ENCODE measurements around the gene EMD. TPM values are rescaled to one million over a fixed set of nuclear protein-coding genes. Genes with fewer than 3 reads are reported as not detected.

EMD gene
- polyA plus RNA-seq, 1 donor (not counting 4 experiments of a cell fraction or from before 2014, with no cell fraction given) = 36.9 TPM

DNA sequence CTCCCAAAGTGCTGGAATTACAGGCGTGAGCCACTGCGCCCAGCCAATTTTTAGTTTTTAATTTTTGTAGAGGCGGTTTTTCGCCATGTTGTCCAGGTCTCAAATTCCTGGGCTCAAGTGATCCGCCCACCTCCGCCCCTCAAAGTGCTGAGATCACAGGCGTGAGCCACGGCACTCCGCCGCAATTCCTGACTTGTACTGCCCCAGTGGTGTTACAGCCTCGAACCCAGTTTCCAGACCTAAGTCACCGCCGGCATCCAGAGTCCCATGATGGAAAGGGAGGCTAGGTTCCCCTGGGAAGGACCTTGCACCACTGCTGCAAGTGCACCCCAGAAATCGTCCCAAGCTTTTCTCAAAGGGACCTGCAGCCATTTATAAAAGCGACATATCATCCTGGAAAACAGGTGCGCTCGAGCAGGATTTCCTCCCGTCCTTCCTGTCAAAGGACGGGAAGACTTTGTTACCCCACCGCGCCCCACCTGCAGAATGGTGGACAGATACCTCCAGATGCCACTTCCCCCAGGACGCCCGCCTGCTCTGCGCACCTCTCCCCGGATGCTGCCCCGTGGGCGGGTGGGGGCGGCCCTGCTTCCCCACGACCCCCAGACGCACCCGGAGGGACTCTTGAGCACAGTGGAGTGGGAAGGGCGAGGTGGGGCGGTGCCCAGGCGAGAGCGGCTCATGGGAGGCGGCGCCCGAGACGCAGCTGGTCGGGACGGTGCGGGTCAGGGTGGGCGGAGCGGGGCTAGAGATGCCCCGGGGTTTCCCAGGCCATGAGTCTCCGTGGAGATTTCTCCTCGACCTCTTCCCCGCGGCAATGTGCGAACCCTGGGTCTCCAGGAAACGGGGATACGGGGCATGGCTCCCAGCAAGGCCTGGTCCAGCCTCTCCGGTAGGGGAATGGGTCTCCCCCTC, 18.1 kb downstream of the EMD start:
- Histone ChIP-seq H3K4me1 (ENCODE audit: control insufficient read depth, extremely low read depth, insufficient read depth, low read length) (peaks cover 2% of the 10 kb centered on the region), H3K4me2 (ENCODE audit: control insufficient read depth, extremely low read depth, insufficient read depth, low read depth, low read length) (peak overlapping the region; percentile 79), H3K36me3 (ENCODE audit: control insufficient read depth in 2 of 2, extremely low read depth in 1 of 2, insufficient read depth in 2 of 2, low read length in 2 of 2) (peaks cover 4 to 18% of the 10 kb centered on the region in 2 experiments), H3K27ac (ENCODE audit: control insufficient read depth, insufficient read depth, low read length) (peak overlapping the region; percentile 92), H3K9ac (ENCODE audit: control insufficient read depth, extremely low read depth, insufficient read depth, low read length) (peak overlapping the region; percentile 98), H3K27me3 (ENCODE audit: control insufficient read depth, extremely low read depth, insufficient read depth, low read length) (no peaks in the 10 kb centered on the region), H3K79me2 (ENCODE audit: control insufficient read depth, insufficient read depth, low read length) (peaks cover 13% of the 10 kb centered on the region), H4K20me1 (ENCODE audit: control insufficient read depth, extremely low read depth, insufficient read depth, low read length) (no peaks in the 10 kb centered on the region), H2AFZ (ENCODE audit: control insufficient read depth, low read length) (no peak overlapping the region), H3K4me3 (ENCODE audit: control insufficient read depth in 2 of 3, extremely low read depth in 1 of 3, insufficient read depth in 2 of 3, low read depth in 1 of 3, low read length in 3 of 3) (peak overlapping the region; percentile 52 to 80 (median 65)), H3K9me1 (ENCODE audit: control insufficient read depth, extremely low read depth, insufficient read depth, low read length) (no peaks in the 10 kb centered on the region), H3K9me3 (ENCODE audit: control insufficient read depth, low read depth, low read length) (no peaks in the 10 kb centered on the region)
- no peak for TF ChIP-seq EZH2 (IDR thresholded peaks at IDR 0.05; ENCODE audit: low read length)
- DNase-seq (ENCODE audit: low read depth, low spot score) (no peak), FAIRE-seq (no peak)
- dilution Hi-C loops (cut with MboI; ENCODE audit: extremely low pct_ligation_motif_present, low sequenced_read_pairs) = no loop called here

DNA sequence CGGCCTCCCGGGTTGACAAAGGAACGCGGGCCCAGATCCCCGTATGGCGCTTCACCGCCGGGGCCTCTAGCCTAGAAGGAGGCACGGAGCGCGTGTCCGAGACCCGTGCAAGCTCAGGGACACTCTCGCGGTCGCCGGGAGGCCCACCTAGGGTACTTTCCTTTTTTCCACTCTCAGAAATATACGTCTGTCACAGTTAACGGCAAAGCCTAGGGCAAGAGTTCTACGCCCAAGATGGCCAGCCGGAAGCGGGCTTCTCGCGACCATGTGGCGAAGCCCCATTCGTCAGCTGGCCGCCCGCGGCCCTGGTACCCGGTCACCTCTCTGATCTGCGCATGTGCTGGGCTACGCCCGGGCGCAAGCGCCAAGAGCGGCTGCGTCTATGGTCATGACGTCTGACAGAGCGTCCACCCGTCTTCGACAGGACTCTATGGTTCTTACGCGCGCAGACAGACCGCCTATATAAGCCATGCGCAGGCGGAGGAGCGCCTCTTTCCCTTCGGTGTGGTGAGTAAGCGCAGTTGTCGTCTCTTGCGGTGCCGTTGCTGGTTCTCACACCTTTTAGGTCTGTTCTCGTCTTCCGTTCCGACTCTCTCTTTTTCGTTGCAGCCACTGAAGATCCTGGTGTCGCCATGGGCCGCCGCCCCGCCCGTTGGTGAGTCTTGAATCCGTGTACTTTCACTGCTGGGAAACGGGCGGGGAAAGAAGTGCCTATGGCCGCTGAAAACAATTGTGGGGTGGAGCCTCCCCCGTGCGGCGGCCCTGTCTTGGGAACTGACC, 19.0 kb downstream of the EMD start, which contains the start of gene RPL10:
Gene RPL10 (plus strand): TSS at position 490 of the 780 bp plus-strand sequence. CDS start 143 bp downstream, at position 633.
- peaks cover 13% of the 10 kb centered on the region for H3K79me2 ChIP-seq (ENCODE audit: control insufficient read depth, insufficient read depth, low read length)
- DNase-seq (ENCODE audit: low read depth, low spot score) = peak; percentile 83
- H3K27ac ChIP-seq (ENCODE audit: control insufficient read depth, insufficient read depth, low read length) = peak within 1 kb of the TSS; percentile 92
- dilution Hi-C loops (cut with MboI; ENCODE audit: extremely low pct_ligation_motif_present, low sequenced_read_pairs) = no loop called here
- peak within 1 kb of the TSS; percentile 98 for H3K9ac ChIP-seq (ENCODE audit: control insufficient read depth, extremely low read depth, insufficient read depth, low read length)
- peaks cover 2% of the 10 kb centered on the region for H3K4me1 ChIP-seq (ENCODE audit: control insufficient read depth, extremely low read depth, insufficient read depth, low read length)
- TF ChIP-seq, protein P1, sequence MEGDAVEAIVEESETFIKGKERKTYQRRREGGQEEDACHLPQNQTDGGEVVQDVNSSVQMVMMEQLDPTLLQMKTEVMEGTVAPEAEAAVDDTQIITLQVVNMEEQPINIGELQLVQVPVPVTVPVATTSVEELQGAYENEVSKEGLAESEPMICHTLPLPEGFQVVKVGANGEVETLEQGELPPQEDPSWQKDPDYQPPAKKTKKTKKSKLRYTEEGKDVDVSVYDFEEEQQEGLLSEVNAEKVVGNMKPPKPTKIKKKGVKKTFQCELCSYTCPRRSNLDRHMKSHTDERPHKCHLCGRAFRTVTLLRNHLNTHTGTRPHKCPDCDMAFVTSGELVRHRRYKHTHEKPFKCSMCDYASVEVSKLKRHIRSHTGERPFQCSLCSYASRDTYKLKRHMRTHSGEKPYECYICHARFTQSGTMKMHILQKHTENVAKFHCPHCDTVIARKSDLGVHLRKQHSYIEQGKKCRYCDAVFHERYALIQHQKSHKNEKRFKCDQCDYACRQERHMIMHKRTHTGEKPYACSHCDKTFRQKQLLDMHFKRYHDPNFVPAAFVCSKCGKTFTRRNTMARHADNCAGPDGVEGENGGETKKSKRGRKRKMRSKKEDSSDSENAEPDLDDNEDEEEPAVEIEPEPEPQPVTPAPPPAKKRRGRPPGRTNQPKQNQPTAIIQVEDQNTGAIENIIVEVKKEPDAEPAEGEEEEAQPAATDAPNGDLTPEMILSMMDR (optimal IDR thresholded peaks at IDR 0.05 in 1 of 3, IDR thresholded peaks at IDR 0.05 in 1 of 3, conservative IDR thresholded peaks at IDR 0.05 in 1 of 3; ENCODE audit: extremely low read depth in 1 of 3, insufficient read depth in 2 of 3, low read length in 3 of 3) = no peak
- TF ChIP-seq EZH2 (IDR thresholded peaks at IDR 0.05; ENCODE audit: low read length) = no peak
- H4K20me1 ChIP-seq (ENCODE audit: control insufficient read depth, extremely low read depth, insufficient read depth, low read length) = no peaks in the 10 kb centered on the region
- no peak within 1 kb of the TSS for H2AFZ ChIP-seq (ENCODE audit: control insufficient read depth, low read length)
- H3K4me3 ChIP-seq (ENCODE audit: control insufficient read depth in 2 of 3, extremely low read depth in 1 of 3, insufficient read depth in 2 of 3, low read depth in 1 of 3, low read length in 3 of 3) = peak within 1 kb of the TSS; percentile 60 to 80 (median 65)
- H3K4me2 ChIP-seq (ENCODE audit: control insufficient read depth, extremely low read depth, insufficient read depth, low read depth, low read length) = peak within 1 kb of the TSS; percentile 83
- H3K9me3 ChIP-seq (ENCODE audit: control insufficient read depth, low read depth, low read length) = no peaks in the 10 kb centered on the region
- FAIRE-seq = no peak
- peaks cover 4 to 18% of the 10 kb centered on the region in 2 experiments for H3K36me3 ChIP-seq (ENCODE audit: control insufficient read depth in 2 of 2, extremely low read depth in 1 of 2, insufficient read depth in 2 of 2, low read length in 2 of 2)
- no peaks in the 10 kb centered on the region for H3K27me3 ChIP-seq (ENCODE audit: control insufficient read depth, extremely low read depth, insufficient read depth, low read length)
- H3K9me1 ChIP-seq (ENCODE audit: control insufficient read depth, extremely low read depth, insufficient read depth, low read length) = no peaks in the 10 kb centered on the region

All from keratinocyte (primary cell).